Tibial artery (tissue), 4 donors: Measurements from ENCODE around the gene TRIM63.

Source experiments
- DNase-seq, 2 donors: peaks; one replicate each; pipeline ENCODE4 v3.0.0-alpha.2; 2019
- H3K27ac ChIP-seq, 2 donors: fragments of 200-600 bp; sonication (generic) in 1 of 2; 1 replicate in 1 of 2; 2 replicates in 1 of 2; pipeline ENCODE4 v1.5.1; 2018 to 2019; ENCODE audit warnings: mild to moderate bottlenecking in 1 of 2
- H3K27me3 ChIP-seq, 2 donors: fragments of 200-600 bp; sonication (generic) in 1 of 2; one replicate each; pipeline versions ENCODE4 v1.5.1 to v1.6.0; 2016 to 2019
- H3K36me3 ChIP-seq, 3 donors: fragments of 200-600 bp; sonication (generic) in 2 of 3; one replicate each; pipeline ENCODE4 v1.5.1; 2016 to 2019; ENCODE audit warnings: mild to moderate bottlenecking in 2 of 3
- H3K4me1 ChIP-seq, 4 donors: fragments of 200-600 bp; sonication (generic) in 2 of 4; 1 replicate in 3 of 4; 2 replicates in 1 of 4; pipeline ENCODE4 v1.5.1; 2016 to 2019
- H3K4me3 ChIP-seq, 2 donors: fragments of 200-600 bp; sonication (generic) in 1 of 2; 1 replicate in 1 of 2; 2 replicates in 1 of 2; pipeline ENCODE4 v1.5.1; 2018 to 2019; ENCODE audit warnings: mild to moderate bottlenecking in 2 of 2
- H3K9me3 ChIP-seq, 3 donors: fragments of 200-600 bp; sonication (generic) in 1 of 3; one replicate each; pipeline ENCODE4 v1.5.1; 2016 to 2019
- intact Hi-C: fragments of 100-400 bp; cut with DNase I; formaldehyde crosslinking; loops from one replicate; pipeline ENCODE4 v1.15.0; 2023; ENCODE audit warnings: low total_unique reads
- TF ChIP-seq, protein P1 (sequence below), 2 experiments: fragments of 200-600 bp in 1 of 2; fragments of 450-650 bp in 1 of 2; IDR thresholded peaks; one replicate each; pipeline ENCODE4 v1.5.1; 2017 to 2019; ENCODE audit warnings: antibody characterized with exemption in 2 of 2, mild to moderate bottlenecking in 1 of 2, moderate library complexity in 1 of 2

Gene TRIM63

DNA sequence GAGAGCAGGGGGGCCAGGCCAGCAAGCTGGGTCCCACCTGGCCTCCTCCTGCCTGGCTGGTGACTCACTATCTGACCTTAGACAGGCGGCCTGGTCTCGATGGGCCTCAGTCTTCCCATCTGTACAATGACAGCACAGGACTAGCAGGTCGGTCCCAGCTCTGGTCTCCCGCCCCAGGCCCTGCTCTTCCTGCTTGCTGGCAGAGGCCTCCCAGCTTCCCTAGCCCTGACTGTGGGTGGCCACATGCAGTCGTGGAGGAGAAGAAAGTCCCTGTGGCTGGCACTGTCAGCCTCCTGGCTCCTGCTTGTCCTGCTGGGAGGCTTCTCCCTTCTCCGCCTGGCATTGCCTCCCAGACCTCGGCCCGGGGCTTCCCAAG, 45.0 kb downstream of the TRIM63 start:
- DNase-seq: no peak
- no peaks in the 10 kb centered on the region for H3K9me3 ChIP-seq
- peaks cover 0 to 34% (median 14%) of the 10 kb centered on the region in 4 donors for H3K4me1 ChIP-seq
- no peaks in the 10 kb centered on the region for H3K27me3 ChIP-seq
- no peaks in the 10 kb centered on the region for H3K36me3 ChIP-seq
- H3K27ac ChIP-seq: no peak overlapping the region
- H3K4me3 ChIP-seq: no peak overlapping the region
- intact Hi-C loops: no loop called here
- TF ChIP-seq, protein P1, sequence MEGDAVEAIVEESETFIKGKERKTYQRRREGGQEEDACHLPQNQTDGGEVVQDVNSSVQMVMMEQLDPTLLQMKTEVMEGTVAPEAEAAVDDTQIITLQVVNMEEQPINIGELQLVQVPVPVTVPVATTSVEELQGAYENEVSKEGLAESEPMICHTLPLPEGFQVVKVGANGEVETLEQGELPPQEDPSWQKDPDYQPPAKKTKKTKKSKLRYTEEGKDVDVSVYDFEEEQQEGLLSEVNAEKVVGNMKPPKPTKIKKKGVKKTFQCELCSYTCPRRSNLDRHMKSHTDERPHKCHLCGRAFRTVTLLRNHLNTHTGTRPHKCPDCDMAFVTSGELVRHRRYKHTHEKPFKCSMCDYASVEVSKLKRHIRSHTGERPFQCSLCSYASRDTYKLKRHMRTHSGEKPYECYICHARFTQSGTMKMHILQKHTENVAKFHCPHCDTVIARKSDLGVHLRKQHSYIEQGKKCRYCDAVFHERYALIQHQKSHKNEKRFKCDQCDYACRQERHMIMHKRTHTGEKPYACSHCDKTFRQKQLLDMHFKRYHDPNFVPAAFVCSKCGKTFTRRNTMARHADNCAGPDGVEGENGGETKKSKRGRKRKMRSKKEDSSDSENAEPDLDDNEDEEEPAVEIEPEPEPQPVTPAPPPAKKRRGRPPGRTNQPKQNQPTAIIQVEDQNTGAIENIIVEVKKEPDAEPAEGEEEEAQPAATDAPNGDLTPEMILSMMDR (IDR thresholded peaks at IDR 0.05): no peak

DNA sequence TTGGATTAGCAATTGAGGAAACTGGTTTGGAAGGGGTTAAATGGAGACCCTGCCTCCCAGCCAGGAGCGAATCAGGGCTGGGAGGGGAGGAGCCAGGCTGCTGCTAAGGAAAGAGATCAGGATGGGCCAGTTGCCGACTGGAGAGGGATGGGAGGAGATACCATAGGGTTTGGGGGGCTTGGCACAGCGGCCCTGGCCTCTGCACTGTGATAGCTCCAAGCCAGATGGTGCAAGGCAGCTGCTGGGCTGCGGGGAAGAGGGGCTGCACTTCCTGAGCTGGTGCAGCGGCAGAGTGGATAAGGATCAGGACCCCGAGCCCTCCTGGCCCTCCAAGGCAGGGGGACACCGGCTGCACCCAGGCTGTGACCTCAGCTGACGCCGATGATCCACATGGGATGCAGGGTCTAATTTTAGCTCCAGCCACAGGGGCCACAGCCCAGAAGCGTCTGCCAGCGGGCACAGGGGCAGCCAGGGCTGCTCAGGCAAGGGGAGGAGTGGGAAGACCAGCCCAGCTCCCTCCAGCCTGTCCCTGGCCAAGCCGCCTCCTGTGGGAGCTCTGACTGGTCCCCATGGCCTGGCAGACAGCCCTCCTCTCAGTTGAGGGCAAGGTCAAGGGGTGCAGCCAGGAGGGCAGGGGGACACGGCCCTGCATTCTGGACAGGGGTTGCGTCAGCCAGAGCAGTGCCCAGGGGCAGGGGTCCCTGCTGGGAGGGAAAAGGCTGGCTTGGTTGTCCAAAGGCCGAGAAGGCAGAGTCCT, 45.6 kb downstream of the TRIM63 start, which contains the start of gene EXTL1:
Gene EXTL1, plus strand, starts transcription at position 129 of the 757 bp plus-strand sequence. CDS start 872 bp downstream, outside the sequence.
- Histone ChIP-seq H3K27ac (no peak within 1 kb of the TSS), H3K4me3 (peak within 1 kb of the TSS in 1 of 2 donors; percentile 24), H3K9me3 (no peaks in the 10 kb centered on the region), H3K36me3 (no peaks in the 10 kb centered on the region), H3K4me1 (peaks cover 0 to 39% (median 14%) of the 10 kb centered on the region in 4 donors), H3K27me3 (no peaks in the 10 kb centered on the region)
- no peak for DNase-seq
- TF ChIP-seq, protein P1 (IDR thresholded peaks at IDR 0.05): no peak
- intact Hi-C loops: no loop called here

DNA sequence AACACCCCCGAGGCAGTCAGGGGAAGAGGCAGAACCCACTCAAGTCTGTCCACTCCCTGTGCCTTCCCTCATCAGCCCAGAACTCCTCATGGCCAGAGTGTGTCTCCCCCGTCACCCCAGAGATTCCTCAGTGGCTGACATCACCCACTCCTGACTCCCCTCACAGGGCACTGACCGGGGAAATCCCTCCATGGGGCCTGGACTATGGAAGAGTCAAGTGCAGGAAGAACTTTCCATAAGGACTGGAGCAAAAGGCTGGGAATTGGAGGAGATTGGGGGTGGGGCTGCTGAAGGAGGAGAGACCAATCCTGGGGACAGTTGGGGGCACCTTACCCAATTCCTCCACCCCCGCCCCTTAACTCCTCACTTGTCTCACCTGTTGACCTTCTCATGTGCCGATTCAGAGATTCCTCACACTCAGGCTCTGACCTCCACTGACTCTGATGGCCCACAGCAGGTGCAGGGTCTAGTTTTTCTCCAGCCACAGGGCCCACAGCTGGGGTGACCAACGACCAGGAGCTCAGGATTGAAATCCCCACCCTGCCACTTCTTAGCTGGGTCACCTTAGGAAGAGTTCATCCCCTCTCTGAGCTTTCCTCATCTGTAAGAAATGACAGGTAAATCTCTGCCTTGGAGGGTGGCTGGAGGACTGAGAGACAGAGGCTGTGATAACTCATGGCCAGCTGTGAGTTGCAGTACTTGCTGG, 46.3 kb downstream of the TRIM63 start:
- intact Hi-C loops: no loop called here
- H3K27me3 ChIP-seq: no peaks in the 10 kb centered on the region
- TF ChIP-seq, protein P1 (IDR thresholded peaks at IDR 0.05): no peak
- H3K36me3 ChIP-seq: no peaks in the 10 kb centered on the region
- no peak overlapping the region for H3K27ac ChIP-seq
- DNase-seq: no peak
- no peaks in the 10 kb centered on the region for H3K9me3 ChIP-seq
- H3K4me1 ChIP-seq: peaks cover 0 to 39% (median 14%) of the 10 kb centered on the region in 4 donors
- peak overlapping the region in 1 of 2 donors; percentile 24 for H3K4me3 ChIP-seq

DNA sequence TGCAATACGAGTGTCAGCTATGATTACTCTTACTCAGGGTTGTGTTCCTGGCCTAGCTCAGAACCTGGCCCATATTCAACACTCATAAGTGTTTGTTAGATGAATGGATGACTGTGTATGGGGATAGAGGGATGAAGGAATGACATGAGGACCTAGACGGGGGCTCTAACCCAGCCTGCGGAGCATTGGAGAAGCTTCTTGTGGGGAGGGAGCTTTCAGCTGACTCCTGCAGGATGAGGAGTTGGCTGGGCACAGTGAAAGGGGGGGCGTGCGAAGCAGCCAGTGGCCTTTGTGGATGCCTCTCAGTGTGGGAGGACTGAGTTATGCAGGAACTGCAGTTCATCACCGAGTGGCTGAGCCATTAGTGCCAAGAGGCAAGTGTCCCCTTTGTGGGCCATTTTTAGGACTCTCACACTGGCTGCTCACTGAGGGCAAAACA, 47.1 kb downstream of the TRIM63 start:
- Histone ChIP-seq H3K4me1 (peaks cover 0 to 39% (median 14%) of the 10 kb centered on the region in 4 donors), H3K4me3 (no peak overlapping the region), H3K9me3 (no peaks in the 10 kb centered on the region), H3K36me3 (no peaks in the 10 kb centered on the region), H3K27ac (no peak overlapping the region), H3K27me3 (no peaks in the 10 kb centered on the region)
- DNase-seq: no peak
- intact Hi-C loops: no loop called here
- TF ChIP-seq, protein P1 (IDR thresholded peaks at IDR 0.05): no peak

DNA sequence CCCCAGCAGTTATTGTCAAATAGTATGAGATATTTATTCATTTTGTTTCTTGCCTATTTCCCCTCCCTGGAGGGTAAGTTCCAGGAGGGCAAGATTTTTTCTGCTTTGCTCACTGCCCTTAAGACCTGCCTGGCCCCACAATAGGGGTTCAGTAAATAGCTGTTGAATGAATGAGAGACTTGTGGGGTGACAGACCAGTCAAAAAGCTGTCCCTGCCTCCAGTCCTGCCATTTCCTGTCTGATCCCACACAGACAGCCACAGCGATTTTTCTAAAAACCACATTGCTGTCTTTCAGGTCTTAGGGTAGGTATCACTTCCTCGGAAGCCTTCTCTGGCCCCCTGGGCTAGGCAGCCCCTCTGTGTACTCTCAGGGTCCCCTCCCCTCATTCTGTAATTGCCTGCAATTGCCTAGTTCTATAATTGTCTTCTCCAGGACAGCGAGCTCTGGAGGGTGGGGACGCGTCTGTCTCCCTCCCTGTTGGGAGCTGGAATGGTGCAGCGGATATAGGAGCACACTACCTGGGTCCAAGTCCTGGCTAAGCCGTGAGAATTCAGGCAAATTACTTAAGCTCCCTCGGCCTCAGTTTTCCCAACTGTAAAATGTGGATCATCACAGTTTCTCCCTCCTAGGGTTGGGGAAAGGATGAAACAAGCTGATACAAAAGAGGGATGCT, 47.7 kb downstream of the TRIM63 start:
- Histone ChIP-seq H3K4me1 (peaks cover 0 to 39% (median 14%) of the 10 kb centered on the region in 4 donors), H3K36me3 (no peaks in the 10 kb centered on the region), H3K9me3 (no peaks in the 10 kb centered on the region), H3K27ac (no peak overlapping the region), H3K4me3 (no peak overlapping the region), H3K27me3 (no peaks in the 10 kb centered on the region)
- no peak for DNase-seq
- TF ChIP-seq, protein P1 (IDR thresholded peaks at IDR 0.05): no peak
- intact Hi-C loops: no loop called here
